OCI-LY1 (cell line): ENCODE results near the gene MOB1B.

Source experiments
- EZH2 ChIP-seq: fragments of 200-600 bp; sonication (generic), shearing (Covaris generic); IDR thresholded peaks from 2 replicates; pipeline ENCODE4 v1.8.0; 2017; ENCODE audit warnings: borderline replicate concordance, mixed run types, mild to moderate bottlenecking, antibody characterized with exemption, low read length, moderate library complexity, mixed read lengths
- TF ChIP-seq, protein P1 (sequence below): fragments of 200-600 bp; sonication (generic), shearing (Covaris generic); IDR thresholded peaks from 2 replicates; pipeline ENCODE4 v1.5.1; 2017; ENCODE audit warnings: mild to moderate bottlenecking, antibody characterized with exemption, low read length, moderate library complexity, mixed read lengths

DNA sequence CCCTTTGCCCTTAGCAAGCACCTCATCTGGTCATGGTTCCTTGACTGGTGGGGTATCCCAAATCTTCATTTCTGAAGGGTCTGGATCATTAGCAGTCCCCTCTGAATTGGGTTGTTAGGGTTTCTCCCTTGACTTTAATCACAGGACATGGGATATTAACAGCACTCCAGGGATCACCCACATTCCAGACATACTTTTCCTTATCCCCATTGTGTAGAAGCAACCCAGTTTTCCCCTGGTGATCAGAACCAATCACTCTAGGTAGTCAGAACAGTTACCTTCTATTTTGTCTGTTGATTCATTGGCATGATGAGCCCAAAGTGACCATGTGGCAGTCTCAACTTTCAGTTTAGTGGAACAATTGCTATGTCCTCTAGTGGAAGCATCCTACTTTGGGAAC is 33.4 kb upstream of the MOB1B start:
- TF ChIP-seq, protein P1, sequence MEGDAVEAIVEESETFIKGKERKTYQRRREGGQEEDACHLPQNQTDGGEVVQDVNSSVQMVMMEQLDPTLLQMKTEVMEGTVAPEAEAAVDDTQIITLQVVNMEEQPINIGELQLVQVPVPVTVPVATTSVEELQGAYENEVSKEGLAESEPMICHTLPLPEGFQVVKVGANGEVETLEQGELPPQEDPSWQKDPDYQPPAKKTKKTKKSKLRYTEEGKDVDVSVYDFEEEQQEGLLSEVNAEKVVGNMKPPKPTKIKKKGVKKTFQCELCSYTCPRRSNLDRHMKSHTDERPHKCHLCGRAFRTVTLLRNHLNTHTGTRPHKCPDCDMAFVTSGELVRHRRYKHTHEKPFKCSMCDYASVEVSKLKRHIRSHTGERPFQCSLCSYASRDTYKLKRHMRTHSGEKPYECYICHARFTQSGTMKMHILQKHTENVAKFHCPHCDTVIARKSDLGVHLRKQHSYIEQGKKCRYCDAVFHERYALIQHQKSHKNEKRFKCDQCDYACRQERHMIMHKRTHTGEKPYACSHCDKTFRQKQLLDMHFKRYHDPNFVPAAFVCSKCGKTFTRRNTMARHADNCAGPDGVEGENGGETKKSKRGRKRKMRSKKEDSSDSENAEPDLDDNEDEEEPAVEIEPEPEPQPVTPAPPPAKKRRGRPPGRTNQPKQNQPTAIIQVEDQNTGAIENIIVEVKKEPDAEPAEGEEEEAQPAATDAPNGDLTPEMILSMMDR: no peak
- no peak for TF ChIP-seq EZH2
